Esophagus muscularis mucosa (tissue), 3 donors: ENCODE data around the gene MRTFB.

Experiments used
- CTCF ChIP-seq, 3 experiments: fragments of 200-600 bp in 2 of 3; fragments of 450-650 bp in 1 of 3; sonication (generic) in 2 of 3; IDR thresholded peaks; one replicate each; pipeline ENCODE4 v1.5.1; 2017 to 2019; ENCODE audit warnings: antibody characterized with exemption in 3 of 3, mild to moderate bottlenecking in 2 of 3, moderate library complexity in 1 of 3
- POLR2AphosphoS5 ChIP-seq, 2 donors: sonication (generic); formaldehyde crosslinking; IDR thresholded peaks; one replicate each; pipeline ENCODE4 v1.6.1; 2017; ENCODE audit warnings: antibody characterized with exemption in 2 of 2

GRCh38 chr16:14101415-14101814 is 30.3 kb downstream of the MRTFB start:
- TF ChIP-seq CTCF (IDR thresholded peaks at IDR 0.05) (no peak), POLR2AphosphoS5 (IDR thresholded peaks at IDR 0.05) (no peak)
